HS-5 (cell line): Measurements from ENCODE around the gene CCT2.
"Not testable (repeated sequence)": the region's sequence is repeated elsewhere in the genome, so short reads cannot be mapped to it uniquely, and the experiment has no call there.

Experiments
- DNase-seq: peaks from one replicate; pipeline ENCODE4 v3.0.0-alpha.2; 2012; ENCODE audit warnings: low read depth

CCT2 gene

GRCh38 chr12:69588527-69588926, 3.3 kb downstream of the CCT2 start:
- no peak for DNase-seq

GRCh38 chr12:69589082-69589481, 3.8 kb downstream of the CCT2 start:
- no peak for DNase-seq

- no peak for DNase-seq
These were observed 10.4 kb downstream of the CCT2 start for GRCh38 chr12:69595689-69596088.

- DNase-seq, result no peak
These were observed 13.0 kb downstream of the CCT2 start for GRCh38 chr12:69598174-69598753.

- no peak for DNase-seq
These were observed 15.5 kb downstream of the CCT2 start for GRCh38 chr12:69600804-69601203.

- no peak for DNase-seq
These were observed 16.9 kb downstream of the CCT2 start for GRCh38 chr12:69601962-69602685.

GRCh38 chr12:69602954-69603353, 17.7 kb downstream of the CCT2 start:
- DNase-seq, result no peak

- DNase-seq, result not testable (repeated sequence)
These were observed 18.3 kb downstream of the CCT2 start for GRCh38 chr12:69603556-69603955.

GRCh38 chr12:69604275-69604674, 19.0 kb downstream of the CCT2 start:
- not testable (repeated sequence) for DNase-seq

- DNase-seq, result no peak
These were observed 22.9 kb downstream of the CCT2 start for GRCh38 chr12:69608114-69608513.

- DNase-seq, result no peak
These were observed 24.9 kb downstream of the CCT2 start for GRCh38 chr12:69610126-69610525.

GRCh38 chr12:69610729-69611128, 25.5 kb downstream of the CCT2 start, which contains the start of gene LRRC10:
LRRC10 (minus strand) TSS chr12:69610907; CDS start chr12:69610838, 69 bp downstream.
- no peak for DNase-seq

- DNase-seq, result no peak
These were observed 28.1 kb downstream of the CCT2 start for GRCh38 chr12:69613351-69613750.

GRCh38 chr12:69616025-69616424, 30.8 kb downstream of the CCT2 start:
- no peak for DNase-seq

- DNase-seq, result no peak
These were observed 33.8 kb downstream of the CCT2 start for GRCh38 chr12:69619050-69619449.

- no peak for DNase-seq
These were observed 34.8 kb downstream of the CCT2 start for GRCh38 chr12:69620077-69620476.

- no peak for DNase-seq
These were observed 35.7 kb downstream of the CCT2 start for GRCh38 chr12:69620921-69621320.

GRCh38 chr12:69621551-69621950, 36.3 kb downstream of the CCT2 start:
- DNase-seq, result no peak

GRCh38 chr12:69623970-69624369, 38.7 kb downstream of the CCT2 start:
- no peak for DNase-seq

GRCh38 chr12:69627501-69627900, 42.2 kb downstream of the CCT2 start:
- no peak for DNase-seq

- no peak for DNase-seq
These were observed 44.9 kb downstream of the CCT2 start for GRCh38 chr12:69630191-69630590.

- DNase-seq, result no peak
These were observed 47.8 kb downstream of the CCT2 start for GRCh38 chr12:69633061-69633460.

GRCh38 chr12:69639400-69640016, 54.2 kb downstream of the CCT2 start:
- peak; percentile 19 for DNase-seq
